ENCODE measurements around the gene CARMIL3.
A peak's percentile ranks its signal among the peaks of the same experiment; 100 is the strongest.

The CARMIL3 gene

DNA sequence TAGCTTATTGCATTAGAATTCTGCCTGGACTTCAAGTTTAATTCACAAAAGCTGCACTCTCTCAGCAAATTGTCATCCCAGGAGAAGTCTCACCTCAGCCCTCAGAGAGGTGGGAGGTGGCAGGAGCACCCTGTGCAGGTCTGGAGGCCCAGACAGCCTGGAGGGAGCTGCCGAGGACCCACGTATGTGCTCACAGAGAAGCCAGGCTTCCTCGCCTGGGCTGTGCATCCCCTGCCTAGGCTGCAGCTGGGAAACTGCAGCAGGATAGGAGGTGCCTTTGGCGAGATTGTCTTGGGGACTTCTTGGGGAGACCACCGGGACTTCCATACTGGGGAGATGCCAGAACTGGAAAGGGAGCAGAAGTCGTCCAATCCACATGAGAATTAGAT, 28.3 kb downstream of the CARMIL3 start:
- no peak for DNase-seq

DNA sequence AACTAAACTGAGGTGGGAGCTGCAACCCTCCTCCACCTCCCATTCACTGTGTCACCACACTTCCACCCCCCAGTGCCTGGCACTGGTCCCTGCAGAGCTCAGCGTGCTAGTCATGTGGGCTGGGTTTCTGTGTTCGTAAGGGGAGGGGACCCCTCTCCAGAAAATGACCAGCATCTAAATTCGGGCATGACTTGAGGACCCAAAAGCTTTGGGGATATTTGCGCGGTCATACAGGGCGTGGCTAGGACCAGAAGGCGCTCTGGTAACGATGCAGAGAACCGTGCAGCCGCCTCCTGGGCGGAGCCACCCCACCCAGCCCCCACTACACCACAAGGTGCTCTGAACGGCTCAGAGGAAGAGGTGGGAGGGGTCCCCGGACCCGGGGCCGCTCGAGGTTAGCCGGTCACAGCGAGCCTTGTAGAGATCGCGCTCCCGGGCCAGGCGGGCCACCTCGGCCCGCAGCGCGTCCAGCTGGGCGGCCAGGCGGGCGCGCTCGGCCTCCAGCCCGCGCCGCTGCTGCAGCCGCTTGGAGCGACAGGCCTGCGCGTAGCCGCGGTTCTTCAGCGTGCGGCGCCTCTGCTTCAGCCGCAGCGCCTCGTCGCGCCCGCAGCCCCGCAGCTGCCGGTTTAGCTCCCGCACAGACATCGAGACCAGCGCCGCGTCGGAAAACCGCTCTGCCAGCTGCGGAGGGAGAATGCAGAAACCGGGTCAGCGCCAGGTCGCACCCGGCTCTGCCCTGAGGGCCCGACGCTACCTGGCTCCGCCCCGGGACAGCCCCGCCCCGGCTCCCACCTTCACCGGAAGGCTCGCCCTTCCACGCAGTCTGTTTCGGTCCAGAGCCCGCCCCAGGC, 29.3 kb downstream of the CARMIL3 start:
- DNase-seq: peak; percentile 11 to 69 (median 34)

DNA sequence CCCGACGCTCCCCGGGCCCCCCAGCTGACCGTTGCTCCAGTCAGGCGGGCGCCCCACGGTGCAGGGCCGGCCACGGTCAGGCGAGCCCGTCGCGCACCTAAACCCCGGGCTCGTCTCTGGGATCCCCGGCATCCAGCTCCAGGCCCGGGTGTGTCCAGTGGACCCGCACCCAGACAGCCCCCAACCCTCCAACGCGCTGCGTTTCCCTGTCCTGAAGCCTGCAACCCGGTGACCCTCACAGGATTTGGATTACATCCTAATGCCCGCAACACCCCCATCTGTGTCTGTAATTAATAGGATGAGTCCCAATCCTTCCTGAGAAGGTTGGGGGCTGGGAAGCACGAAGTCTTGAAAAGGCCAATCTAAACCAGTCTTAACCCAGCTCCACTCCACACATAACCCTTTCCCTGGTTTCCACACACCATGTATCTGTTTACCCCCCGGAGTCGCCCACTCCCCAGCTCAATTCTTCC, 30.0 kb downstream of the CARMIL3 start:
- no peak for DNase-seq

DNA sequence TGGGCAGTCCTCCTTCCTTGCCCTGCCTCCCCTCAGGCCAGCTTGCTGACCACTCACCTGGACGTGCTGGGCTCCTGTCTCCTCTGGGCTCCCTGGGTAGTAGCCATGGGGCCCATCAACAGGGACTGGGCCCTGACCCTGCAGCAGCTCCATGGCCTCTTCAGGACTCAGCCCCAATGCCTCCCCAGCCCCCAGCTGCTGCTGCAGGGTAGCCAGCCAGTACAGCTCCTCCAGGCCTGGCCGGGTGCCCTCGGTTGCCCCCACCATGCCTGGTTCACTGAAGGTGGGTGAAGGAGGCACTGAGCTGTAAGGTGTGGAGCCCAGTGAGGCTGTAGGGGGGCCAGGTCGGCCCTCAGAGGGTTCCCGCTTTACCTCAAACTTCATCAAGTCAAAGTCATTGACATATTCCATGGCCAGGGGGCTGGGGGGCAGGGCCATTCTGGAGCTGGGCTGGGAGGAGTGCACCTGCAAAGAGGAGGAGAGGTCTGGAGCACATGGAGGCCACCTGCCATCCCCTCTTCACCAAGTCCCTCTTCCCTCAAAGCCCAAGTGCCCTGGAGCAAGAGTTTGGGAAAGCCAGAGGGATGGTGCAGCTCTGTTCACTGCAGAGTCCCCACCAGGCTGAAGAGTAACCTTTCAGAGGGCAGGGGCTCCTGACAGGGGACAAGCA, 30.7 kb downstream of the CARMIL3 start:
- DNase-seq: no peak

DNA sequence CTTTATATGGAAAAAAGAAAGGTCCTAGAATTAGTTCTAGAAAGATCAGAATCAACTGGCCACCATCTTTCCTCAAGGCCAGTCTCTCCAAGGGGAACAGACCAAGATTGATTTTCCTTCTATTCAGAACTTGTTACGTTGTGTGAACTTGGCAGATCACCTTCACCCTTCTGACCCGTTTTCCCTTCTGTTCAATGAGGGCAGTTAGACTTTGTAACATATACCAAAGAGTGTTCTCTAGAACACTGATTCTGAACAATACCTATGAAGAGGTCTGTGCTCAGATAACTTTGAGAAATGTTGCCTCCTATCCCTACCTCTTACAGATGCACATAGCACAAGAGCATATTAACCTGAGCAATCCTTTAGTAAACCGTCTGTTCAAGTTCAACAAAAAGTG, 31.7 kb downstream of the CARMIL3 start:
- no peak for DNase-seq

DNA sequence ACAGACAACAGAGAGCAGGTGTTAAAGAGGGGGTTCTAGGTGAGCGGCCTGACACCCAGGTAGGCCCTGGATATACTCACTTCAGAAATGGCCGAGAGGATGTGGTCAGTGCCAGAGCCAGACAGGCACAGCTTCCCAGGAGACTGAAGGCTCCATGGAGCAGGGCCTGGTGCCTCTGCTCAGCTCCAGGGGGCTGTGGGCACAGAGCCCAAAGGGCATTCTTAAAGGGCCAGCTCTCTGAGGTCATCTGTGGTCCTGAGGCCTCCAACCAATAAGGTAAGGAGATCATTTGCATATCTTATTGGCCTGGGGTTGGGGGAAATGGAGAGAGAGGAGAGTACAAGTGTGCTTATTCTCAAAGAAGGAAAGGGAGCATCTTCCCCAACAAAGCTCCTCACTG, 32.6 kb downstream of the CARMIL3 start:
- no peak for DNase-seq

DNA sequence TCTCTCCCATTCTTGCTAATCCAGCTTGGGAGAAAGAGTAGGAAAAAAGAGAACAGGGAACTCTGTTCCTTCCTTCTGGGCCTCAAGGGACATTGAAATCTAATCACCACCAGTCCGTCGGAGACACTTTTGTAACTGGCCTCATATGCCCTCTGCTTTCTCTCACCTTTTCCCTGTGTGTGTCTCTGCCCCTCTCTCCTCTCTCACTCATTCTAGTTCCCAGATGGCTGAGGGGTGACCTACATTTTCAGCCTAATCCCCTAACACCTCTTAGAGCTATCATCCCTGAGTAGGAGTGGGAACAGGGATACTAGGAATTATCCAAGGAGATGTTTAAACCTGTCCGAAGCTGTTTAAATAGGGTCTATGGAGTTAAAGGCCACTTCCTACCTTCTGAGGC, 33.4 kb downstream of the CARMIL3 start:
- no peak for DNase-seq

DNA sequence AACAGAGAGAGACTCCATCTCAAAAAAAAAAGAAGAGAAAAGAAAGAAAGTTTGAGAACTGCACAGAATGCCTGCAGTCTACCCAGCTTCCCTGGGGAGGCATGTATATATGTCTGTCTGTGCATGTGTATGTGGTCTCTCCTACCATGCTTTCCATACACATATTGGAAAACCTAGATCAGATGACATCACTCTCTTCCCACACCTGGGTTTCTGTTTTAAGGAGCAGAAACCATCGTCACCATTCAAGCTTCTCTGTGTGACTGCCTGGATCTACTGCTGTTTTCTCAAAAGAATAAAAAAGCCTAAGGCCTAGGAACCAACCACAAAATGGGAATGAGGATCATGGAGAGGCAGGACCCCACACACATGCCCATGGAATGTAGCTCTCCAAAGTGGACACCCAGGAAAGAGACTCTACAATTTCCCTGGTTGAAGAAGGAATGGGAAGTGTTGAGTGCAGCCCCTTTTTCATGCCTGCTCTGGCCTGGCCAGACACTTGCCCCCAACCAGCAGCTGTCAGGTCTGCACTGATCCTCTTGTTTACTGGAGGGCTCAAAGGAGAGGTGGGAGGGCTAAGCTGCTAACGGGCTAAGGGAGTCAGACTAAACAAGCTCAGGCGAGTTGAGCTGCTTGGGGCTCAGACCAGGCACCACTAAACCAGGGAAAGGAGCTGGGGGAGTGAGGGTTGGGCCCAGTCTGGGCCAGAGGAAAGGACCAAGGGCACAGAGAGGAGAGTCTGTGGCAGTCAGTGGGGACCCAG, 34.6 kb downstream of the CARMIL3 start:
- DNase-seq: no peak

DNA sequence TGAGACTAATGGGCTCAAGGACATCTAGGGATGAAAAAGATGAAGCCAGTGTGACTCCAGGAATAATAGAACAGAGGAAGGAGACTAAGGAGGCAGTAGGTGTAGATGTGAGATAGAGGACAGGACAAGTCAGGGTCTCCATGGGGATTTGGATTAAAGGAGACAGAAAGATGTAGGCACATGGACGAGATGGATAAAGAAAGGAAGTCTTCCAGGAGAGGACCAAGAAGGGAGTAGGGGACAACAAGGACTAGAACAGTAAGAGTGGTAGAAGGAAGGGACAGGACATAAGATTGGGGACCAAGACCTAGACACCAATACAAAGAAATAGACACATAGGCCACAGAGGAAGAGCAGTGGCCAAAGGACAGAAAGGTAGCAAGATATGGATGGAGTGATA, 35.2 kb downstream of the CARMIL3 start:
- DNase-seq: no peak

DNA sequence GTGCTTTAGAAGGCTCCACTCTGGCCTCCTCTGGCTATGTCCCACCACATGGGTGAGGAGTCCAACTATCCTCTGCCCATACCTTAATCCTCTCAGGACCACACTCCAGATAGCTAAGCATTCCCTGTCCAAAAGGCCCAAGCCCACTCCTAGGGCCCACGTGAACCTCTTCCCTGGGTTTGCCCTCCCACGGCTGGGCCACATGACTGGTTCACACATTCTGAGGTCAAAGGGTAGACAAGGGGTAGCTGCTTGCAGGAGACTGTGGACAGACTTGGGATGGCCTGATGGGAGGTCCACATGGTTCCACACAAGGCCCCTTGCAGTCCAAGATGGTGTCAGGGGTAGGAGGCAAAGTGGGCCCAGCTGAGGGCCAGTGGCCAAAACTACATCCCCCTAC, 36.3 kb downstream of the CARMIL3 start:
- no peak for DNase-seq

DNA sequence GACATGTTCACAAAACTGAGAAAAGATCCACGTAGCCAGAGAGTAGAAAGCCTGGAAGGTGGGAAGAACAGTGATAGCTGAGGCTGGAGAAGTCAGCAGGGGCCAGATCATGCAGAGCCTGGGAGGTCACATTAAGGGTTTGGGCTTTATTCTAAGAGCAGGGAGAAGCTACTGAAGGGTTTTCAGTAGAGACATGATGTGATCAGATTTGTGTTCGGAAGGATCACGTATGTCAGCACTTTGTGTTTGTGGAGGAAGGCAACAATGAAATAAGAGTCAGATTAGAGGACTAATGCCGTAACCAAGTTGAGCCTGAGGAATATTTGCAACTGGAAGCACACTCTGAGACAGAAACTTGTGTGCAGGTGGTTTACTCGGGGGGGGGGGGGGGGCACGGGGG, 38.1 kb downstream of the CARMIL3 start:
- no peak for DNase-seq

DNA sequence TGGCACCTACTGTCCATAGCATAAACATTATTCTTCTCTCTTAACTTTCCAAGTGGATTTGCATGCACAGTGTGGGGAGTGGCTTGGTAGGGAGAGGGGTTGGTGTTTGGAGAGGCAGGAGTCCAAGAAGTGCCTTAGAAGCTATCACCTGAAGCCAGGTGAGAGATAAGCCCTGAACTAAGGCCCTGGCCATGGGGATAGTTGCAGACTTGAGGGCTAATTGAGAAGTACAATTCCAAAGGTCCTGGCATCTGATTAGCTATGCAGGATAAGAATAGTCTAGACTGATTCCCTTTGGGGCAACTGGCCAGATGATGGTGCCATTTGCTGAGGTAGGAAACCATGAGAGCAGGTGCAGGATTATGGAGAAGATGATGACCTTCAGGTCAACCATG, 40.3 kb downstream of the CARMIL3 start:
- no peak for DNase-seq

DNA sequence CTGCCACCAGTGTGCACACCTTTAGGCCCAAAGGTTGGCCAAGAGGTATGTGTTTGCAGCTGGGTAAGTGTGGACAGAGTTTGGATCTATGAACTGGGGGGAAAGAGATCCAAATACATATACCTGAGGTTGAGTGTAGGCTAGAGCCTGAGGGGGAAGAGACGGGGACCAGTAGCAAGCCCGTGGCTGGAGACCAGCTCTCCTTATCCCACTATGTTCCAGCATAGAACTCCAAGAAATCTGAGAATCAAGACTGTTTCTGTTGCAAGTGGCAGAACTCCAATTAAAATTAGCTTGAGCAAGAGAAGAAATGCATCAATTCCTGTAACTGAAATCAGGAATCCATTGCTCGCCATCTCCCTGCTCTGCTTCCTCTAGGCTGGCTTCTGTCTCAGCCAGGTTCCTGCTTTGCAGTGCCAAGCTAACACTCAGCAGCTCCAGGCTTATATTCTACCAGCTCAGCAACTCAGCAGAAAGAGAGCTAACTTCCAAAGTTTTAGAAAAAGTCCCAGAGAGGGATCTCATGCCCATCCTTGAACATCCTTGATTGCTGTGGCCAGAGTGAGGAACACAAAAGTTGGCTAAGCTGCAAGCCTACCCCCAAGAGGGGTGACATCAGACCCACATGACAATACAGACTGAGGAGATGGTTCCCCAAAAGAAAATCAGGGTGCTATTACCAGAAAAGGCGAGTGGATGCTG, 40.8 kb downstream of the CARMIL3 start:
- DNase-seq: no peak

DNA sequence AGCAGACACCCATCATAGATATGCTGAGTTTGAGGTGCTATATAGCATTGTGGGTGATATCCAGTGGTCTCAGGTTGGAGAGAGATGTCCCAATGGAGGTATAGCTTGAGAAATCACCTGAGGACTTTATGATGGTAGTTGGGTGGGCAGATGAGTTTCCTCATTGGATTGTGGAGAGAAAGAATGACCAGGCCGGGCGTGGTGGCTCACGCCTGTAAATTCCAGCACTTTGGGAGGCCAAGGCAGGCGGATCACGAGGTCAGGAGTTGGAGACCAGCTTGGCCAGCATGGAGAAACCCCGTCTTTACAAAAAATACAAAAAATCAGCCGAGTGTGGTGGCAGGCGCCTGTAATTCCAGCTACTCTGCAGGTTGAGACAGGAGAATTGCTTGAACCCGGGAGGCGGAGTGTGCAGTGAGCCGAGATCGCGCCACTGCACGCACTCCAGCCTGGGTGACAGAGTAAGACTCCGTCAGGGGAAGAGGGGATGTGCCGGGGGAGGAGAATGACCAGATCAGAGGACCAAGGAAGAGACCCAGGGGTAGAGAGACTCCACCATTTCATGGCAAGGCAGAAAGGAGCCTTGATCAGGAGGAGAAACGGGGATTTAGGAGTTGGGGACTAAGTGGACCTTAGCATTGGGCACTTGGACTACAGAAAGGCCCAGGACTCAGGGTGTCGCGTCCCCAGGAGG, 41.5 kb downstream of the CARMIL3 start:
- DNase-seq: no peak

DNA sequence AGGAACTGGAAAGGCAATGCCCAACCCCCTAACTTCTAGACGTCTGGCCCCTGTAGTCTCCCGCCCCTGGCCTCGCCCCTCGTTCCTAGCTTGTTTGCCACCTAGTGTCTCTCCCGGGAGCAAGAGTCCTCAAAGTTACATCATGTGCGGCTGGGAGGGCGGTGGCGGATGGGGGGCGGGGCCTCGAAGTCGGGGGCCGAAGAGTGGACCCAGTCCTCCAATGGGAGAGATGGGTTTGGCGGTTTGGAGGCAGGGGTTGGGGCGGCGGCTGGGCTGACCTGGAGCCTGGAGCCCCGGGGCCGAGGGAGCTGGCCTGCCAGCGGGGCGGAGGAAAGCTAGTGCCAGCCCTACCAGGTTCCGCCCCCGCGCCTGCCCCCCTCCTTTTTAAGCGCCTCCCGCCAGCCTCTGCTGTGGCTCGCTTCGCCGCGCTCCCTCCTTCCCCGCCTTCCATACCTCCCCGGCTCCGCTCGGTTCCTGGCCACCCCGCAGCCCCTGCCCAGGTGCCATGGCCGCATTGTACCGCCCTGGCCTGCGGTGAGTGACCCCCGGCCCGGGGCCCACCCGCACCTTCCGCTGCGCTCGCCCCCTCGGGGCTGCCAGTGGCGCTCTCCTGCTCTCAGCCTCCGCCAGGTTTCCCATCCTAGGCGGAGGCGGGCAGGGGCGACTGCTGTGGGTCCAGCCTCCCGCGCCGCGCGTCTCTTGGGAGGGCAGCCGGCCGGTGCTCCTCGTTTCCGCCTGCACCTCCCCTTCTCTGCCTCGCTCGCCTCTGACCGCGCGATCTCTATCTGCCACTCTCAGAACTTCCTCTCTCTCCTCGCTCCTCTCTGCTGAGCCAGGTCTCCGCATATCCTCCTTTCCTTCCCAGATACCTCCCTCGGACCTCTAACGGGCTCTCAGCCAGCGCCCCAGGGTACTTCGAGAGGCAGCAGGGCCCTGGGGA, 42.4 kb downstream of the CARMIL3 start, which contains the start of gene PCK2:
PCK2 (plus strand) TSS at position 411 of the 940 bp plus-strand sequence; CDS start at position 506, 95 bp downstream.
- DNase-seq: peak; percentile 41 to 72 (median 60)

DNA sequence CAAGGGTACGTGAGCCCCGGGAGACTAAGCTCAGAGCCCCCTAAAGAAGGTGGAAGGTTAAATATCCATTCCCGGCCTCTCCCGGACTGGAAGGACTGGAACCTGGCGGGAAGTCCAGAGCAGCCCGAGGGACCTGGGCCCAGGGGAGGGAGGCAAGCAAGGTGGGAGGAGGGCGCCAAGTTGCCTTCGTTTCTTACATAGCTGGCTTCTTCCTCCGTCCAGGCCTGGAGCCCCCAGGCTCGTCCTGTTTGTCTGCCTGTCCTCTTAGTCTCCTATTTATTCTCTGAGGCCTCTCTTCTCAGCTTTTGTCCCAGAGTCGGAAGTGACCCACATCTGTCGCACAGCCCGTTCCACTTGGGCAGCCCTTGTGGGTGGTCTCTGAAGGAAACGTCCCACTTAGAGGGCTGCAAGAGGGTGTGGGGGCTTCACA, 43.0 kb downstream of the CARMIL3 start:
- peak in 1 of 4 experiments; percentile 9 for DNase-seq

DNA sequence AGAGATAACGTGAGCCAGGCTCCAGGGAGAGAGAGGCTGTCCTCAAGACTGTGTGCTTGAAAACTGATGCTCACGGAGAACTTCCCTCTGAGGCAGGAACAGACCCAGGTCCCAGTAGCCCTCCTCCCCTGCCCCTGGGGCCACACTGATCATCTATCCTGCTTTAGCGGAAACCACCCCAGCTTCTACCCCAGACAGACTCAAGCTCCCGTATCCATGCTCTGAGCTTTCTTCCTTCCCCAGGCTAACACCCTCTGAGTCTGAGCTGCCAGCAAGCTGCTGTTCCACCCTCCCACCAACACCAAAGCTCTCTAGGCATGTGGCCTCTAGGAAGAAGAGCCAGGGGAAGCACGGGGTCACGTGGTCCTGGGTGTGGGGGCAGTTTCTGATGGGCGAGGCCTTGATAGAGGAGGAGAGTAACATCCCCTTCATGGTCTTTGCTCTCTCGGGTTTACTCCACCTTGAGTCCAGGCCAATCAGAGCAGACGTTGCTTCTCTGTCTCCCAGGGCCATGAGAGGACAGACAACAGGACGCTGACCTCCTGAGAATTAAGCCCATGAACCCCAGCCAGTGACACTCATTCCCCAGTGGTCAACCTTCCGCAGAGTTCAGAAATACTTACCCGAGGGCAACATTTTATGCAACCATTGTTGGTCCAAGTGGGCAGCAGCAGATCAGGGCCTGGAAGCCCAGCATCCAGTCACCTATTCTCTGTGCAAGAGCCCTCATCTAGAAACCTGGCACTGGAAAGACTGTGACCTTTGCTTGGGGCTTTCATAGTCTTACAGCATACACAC, 43.7 kb downstream of the CARMIL3 start:
- DNase-seq: no peak

DNA sequence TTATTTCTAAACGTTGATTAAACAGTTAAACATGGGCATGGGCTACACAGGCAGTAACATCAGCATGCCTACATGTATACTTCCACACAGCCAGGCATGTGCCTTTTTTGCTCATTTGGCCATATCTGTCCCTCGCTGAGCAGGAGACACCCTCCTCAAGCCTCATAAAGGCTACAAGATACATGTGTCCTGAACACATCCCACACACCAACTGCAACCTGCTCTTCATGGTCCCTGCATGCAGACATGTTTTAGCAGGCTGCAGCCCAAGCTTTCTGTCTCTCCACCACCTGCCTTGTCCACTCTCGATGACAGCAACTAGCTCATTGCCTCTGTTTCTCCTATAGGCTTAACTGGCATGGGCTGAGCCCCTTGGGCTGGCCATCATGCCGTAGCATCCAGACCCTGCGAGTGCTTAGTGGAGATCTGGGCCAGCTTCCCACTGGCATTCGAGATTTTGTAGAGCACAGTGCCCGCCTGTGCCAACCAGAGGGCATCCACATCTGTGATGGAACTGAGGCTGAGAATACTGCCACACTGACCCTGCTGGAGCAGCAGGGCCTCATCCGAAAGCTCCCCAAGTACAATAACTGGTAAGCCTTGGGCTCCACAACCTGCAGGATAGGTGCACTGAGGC, 44.9 kb downstream of the CARMIL3 start:
- no peak for DNase-seq

DNA sequence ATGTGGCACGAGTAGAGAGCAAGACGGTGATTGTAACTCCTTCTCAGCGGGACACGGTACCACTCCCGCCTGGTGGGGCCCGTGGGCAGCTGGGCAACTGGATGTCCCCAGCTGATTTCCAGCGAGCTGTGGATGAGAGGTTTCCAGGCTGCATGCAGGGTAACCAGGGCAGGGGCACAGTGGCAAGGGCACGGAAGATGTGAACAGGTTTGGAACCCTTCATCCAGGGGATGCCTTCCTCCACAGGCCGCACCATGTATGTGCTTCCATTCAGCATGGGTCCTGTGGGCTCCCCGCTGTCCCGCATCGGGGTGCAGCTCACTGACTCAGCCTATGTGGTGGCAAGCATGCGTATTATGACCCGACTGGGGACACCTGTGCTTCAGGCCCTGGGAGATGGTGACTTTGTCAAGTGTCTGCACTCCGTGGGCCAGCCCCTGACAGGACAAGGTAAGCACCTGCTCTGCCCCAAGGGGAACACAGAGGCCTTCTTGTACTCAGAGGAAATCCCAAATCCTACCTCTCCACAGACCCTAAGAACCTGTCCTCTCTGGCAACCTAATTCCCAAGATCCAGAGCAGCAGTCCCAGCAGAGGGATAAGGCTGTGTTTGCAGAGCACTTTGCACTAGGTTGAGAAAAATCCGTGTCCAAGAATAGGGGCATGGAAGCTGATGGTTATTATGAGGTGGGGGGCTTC, 46.6 kb downstream of the CARMIL3 start:
- DNase-seq: no peak

All from activated naive CD4-positive, alpha-beta T cell (primary cell).